ENCODE data around the gene FGGY.

DNA sequence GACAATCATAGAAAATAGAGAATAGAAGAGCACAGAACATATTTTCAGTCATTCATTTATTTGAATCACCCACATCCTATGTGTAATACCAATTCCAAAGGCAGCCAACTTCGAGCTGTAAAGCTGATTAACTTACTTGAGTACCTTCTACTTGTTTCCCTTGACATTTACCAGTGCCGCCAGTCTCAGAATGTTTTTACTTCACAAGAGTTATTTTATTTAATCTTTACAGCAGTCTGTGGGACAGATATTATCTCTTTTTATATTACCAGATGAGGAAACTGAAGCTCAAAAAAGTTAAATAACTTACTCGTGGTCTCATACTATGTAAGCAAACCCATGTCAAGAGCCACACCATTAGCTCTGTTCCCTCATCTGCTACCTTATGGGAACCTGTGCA lies 56.6 kb downstream of the FGGY start:
- no peak for TF ChIP-seq CTCF (IDR thresholded peaks at IDR 0.05)
- TF ChIP-seq POLR2A (IDR thresholded peaks at IDR 0.05), result no peak

Data from body of pancreas (tissue), 4 donors.